Stimulated activated CD4-positive, alpha-beta T cell treated with anti-CD3 and anti-CD28 coated beads, Interleukin-4, amount 100 ng/mL, for 1 hour (primary cell): ENCODE data around the gene AKTIP.
A peak's percentile ranks its signal among the peaks of the same experiment; 100 is the strongest.

ENCODE experiments used
- DNase-seq: peaks from one replicate; pipeline ENCODE4 v3.0.0-alpha.2; 2020

AKTIP gene

DNA sequence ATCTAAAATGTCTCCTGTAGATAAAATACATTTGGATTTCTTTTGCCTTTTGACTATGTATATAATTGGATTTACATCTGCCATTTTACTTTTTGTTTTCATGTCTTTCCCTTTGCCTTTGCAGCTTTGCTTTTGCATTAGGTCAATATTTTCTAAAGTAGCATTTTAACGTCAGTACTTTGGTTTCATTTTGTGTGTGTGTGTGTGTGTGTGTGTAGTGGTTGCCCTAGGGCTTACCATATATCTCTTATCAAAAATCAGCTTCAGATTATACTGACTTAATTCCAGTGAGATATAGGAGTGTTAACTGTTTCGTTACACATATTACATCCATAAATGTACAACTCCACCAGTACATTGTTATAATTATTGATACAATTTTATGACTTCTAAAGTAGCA lies 26.1 kb downstream of the AKTIP start:
- no peak for DNase-seq

DNA sequence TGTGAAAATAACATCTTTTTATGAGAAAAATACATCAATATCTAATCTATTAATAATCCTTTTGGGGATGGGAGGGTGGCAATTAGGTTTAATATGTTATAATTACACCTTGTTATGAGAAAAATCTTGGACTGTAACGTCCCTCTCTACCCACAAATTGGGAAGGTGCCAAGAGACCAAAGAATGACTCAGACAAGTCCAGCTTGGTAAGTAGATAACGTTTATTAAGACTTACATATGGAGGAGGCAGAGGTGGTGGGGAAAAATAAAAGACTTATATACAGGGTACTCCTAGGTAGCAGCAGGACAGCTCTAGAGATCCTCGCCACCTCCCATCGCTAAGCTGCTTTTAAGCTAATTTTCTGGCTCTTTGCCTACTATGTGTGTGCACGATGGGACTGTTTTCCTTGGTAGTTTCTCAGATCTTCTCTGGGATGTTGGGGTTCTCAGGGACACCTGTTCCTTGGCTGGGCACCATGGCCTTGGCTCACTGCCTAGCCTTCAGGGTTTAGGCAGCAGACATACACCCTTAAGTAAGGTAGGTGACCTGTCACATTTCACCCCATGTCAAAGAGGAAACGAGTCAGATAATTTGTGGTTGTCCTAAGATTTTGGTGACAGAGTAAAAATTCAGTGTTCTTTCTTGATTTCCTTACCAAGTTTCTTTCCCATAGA lies 37.3 kb downstream of the AKTIP start:
- no peak for DNase-seq

GRCh38 chr16:53458635-53459034 lies 44.4 kb downstream of the AKTIP start:
- no peak for DNase-seq

DNA sequence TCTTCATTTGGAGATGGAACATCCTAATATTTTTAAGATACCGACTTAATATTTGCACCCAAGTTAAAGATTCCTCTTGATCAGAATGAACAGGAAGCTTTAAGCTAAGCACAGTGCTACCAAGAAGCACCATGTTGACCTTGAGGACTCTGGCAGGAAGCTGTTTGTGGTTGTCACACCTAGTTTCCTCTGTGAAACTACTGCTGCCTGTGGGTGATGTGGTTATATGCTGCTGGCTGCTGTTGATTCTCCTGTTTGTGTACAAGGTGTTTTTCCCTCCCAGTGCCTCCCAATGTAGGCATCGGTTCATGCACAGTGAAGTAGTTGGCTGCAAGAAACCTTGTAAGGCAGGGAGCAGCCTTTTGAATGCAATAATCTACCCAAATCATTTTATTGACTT lies 45.3 kb downstream of the AKTIP start:
- DNase-seq: peak; percentile 32

DNA sequence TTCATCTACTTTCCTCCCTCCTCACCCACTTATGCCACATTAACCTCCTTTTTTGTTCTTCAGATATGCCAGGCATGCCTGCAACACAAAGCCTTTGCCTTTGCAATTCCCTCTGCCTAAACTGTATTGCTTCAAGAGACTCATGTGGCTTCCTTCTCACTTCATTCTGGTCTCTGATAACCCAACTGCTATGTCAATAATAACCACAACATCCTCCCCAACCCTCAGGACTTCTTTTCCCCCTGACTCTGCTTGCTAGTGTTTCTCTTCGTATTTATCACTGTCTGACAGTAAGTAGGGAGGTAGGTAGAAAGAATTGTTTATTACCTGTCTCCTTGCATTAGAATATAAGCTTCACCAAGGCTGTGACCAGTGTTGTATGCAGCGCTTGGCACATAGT lies 46.4 kb downstream of the AKTIP start:
- DNase-seq: no peak

GRCh38 chr16:53453928-53454327 lies 49.1 kb downstream of the AKTIP start:
- DNase-seq: no peak

GRCh38 chr16:53449816-53450517 lies 53.0 kb downstream of the AKTIP start:
- no peak for DNase-seq

DNA sequence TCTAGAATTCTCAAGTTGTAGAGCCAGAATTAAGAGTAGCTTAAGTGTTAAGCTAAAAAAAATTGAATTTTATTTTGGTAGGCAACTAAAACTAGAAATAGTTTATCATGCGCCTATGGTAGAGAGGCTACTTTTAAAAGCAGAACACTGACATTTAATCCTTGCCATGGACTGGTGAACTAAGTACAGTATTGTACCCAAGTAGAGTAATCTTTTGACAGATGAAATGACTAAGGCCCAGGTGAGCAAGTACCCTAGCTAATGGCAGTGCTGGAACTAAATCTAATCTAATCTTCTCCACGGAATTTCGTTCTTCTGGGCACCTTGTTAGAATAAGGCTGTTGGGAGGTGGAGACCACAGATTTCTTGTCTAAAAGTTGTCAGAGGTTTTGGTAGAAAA lies 56.9 kb downstream of the AKTIP start:
- no peak for DNase-seq

- DNase-seq: no peak
These were observed 57.5 kb downstream of the AKTIP start for GRCh38 chr16:53445534-53445933.
